ENCODE measurements around the gene IRF2BP1.
A peak's percentile ranks its signal among the peaks of the same experiment; 100 is the strongest.

The IRF2BP1 gene

GRCh38 chr19:45885556-45886426 lies at the start of gene IRF2BP1:
TSS of gene IRF2BP1 (minus strand) at chr19:45886141. CDS start at chr19:45885774, 367 bp downstream.
- DNase-seq: peak; percentile 93

- no peak for DNase-seq
These were observed 49.3 kb upstream of the IRF2BP1 start for GRCh38 chr19:45935267-45935666.

- DNase-seq: no peak
These were observed 48.8 kb upstream of the IRF2BP1 start for GRCh38 chr19:45934551-45935230.

GRCh38 chr19:45933759-45934158 lies 47.8 kb upstream of the IRF2BP1 start:
- DNase-seq: no peak

- DNase-seq: no peak
These were observed 45.1 kb upstream of the IRF2BP1 start for GRCh38 chr19:45931055-45931454.

GRCh38 chr19:45929247-45929646 lies 43.3 kb upstream of the IRF2BP1 start:
- no peak for DNase-seq

- DNase-seq: peak; percentile 94
These were observed 41.8 kb upstream of the IRF2BP1 start for GRCh38 chr19:45927565-45928261.

GRCh38 chr19:45924891-45925447 lies 39.0 kb upstream of the IRF2BP1 start:
- DNase-seq: no peak

GRCh38 chr19:45922281-45922680 lies 36.3 kb upstream of the IRF2BP1 start:
- no peak for DNase-seq

GRCh38 chr19:45920458-45920857 lies 34.5 kb upstream of the IRF2BP1 start:
- no peak for DNase-seq

- DNase-seq: no peak
These were observed 33.7 kb upstream of the IRF2BP1 start for GRCh38 chr19:45919678-45920077.

GRCh38 chr19:45918721-45919120 lies 32.8 kb upstream of the IRF2BP1 start:
- no peak for DNase-seq

GRCh38 chr19:45917421-45918091 lies 31.6 kb upstream of the IRF2BP1 start:
- no peak for DNase-seq

GRCh38 chr19:45913874-45914830 lies 28.2 kb upstream of the IRF2BP1 start, which contains the start of gene NANOS2:
TSS of gene NANOS2 (minus strand) at chr19:45914778. CDS start at chr19:45914693, 85 bp downstream.
- no peak for DNase-seq

- DNase-seq: no peak
These were observed 25.4 kb upstream of the IRF2BP1 start for GRCh38 chr19:45911291-45911690.

- no peak for DNase-seq
These were observed 23.0 kb upstream of the IRF2BP1 start for GRCh38 chr19:45908956-45909355.

GRCh38 chr19:45906221-45906620 lies 20.3 kb upstream of the IRF2BP1 start:
- no peak for DNase-seq

- no peak for DNase-seq
These were observed 19.1 kb upstream of the IRF2BP1 start for GRCh38 chr19:45905011-45905410.

- DNase-seq: peak; percentile 99
These were observed 17.0 kb upstream of the IRF2BP1 start for GRCh38 chr19:45902651-45903625.

All from CD4-positive, alpha-beta T cell treated with Interleukin-17A for 1 hour (primary cell).